MM.1S (cell line): ENCODE data around the gene SLC31A2.

ENCODE experiments used
- CTCF ChIP-seq: fragments of 300-600 bp; sonication (generic); IDR thresholded peaks from 2 replicates; pipeline ENCODE4 v1.5.1; 2016; ENCODE audit warnings: antibody characterized with exemption, low read length, mixed read lengths
- EZH2 ChIP-seq: fragments of 300-600 bp; sonication (generic); optimal IDR thresholded peaks from 2 replicates; pipeline ENCODE3; 2017; ENCODE audit warnings: low read depth, mild to moderate bottlenecking, antibody characterized with exemption, low read length, mixed read lengths
- EZH2phosphoT487 ChIP-seq: fragments of 300-600 bp; sonication (generic); IDR thresholded peaks from 2 replicates; pipeline ENCODE4 v1.6.1; 2018; ENCODE audit warnings: antibody characterized with exemption, low read length

- TF ChIP-seq CTCF = no peak
- no peak for TF ChIP-seq EZH2
- no peak for TF ChIP-seq EZH2phosphoT487
These were observed 26.0 kb downstream of the SLC31A2 start for GRCh38 chr9:113176803-113177202.
